MCF 10A (cell line): ENCODE measurements around the gene HMGB1. TPM values are rescaled to one million over a fixed set of nuclear protein-coding genes. Genes with fewer than 3 reads are reported as not detected.
A peak's percentile ranks its signal among the peaks of the same experiment; 100 is the strongest.

Experiments
- BruUV-seq: library from RNA; stranded (reverse); fragments of 400-500 nt; replicated peaks from 2 replicates; lab custom pipeline; 2021; lab: Mats Ljungman, UMichigan
- CTCF ChIA-PET: fragments of 300-600 bp; sonication (Branson Sonifier 250); formaldehyde crosslinking; extraction: SDS; loops from one replicate; lab custom pipeline; 2021; ENCODE audit warnings: antibody characterized with exemption, inconsistent platforms; lab: Yijun Ruan, JAX
- POLR2A ChIA-PET: fragments of 300-600, 350-650 bp; sonication (Branson Sonifier 250); formaldehyde crosslinking; extraction: SDS; loops from one replicate; lab custom pipeline; 2020; ENCODE audit warnings: antibody characterized with exemption, inconsistent platforms; lab: Yijun Ruan, JAX
- DNase-seq: peaks from one replicate; pipeline ENCODE4 v3.0.0-alpha.2; 2018; ENCODE audit not compliant: unreplicated experiment
- H3K27ac Mint-ChIP-seq: one replicate; pipeline ENCODE4 v1.8.0; 2022; ENCODE audit warnings: mild to moderate bottlenecking, low read depth, mixed read lengths; ENCODE audit not compliant: unreplicated experiment
- H3K27me3 Mint-ChIP-seq: one replicate; pipeline ENCODE4 v1.8.0; 2022; ENCODE audit warnings: mixed read lengths; ENCODE audit not compliant: insufficient read depth, unreplicated experiment
- H3K36me3 Mint-ChIP-seq: one replicate; pipeline ENCODE4 v1.8.0; 2022; ENCODE audit warnings: mild to moderate bottlenecking, moderate library complexity, mixed read lengths; ENCODE audit not compliant: insufficient read depth, unreplicated experiment
- H3K4me1 Mint-ChIP-seq: one replicate; pipeline ENCODE4 v1.8.0; 2022; ENCODE audit warnings: mixed read lengths; ENCODE audit not compliant: insufficient read depth, unreplicated experiment
- H3K4me3 Mint-ChIP-seq: one replicate; pipeline ENCODE4 v1.8.0; 2022; ENCODE audit warnings: mild to moderate bottlenecking, moderate library complexity, mixed read lengths; ENCODE audit not compliant: unreplicated experiment
- H3K9me3 Mint-ChIP-seq: one replicate; pipeline ENCODE4 v1.8.0; 2022; ENCODE audit warnings: mixed read lengths; ENCODE audit not compliant: unreplicated experiment
- intact Hi-C: fragments of 100-400 bp; cut with micrococcal nuclease; formaldehyde crosslinking; loops from 2 replicates; pipeline ENCODE4 v1.14.1; 2022
- total RNA-seq: library from RNA; stranded (reverse); gene quantifications from 2 replicates; pipeline ENCODE4 v1.2.3, GENCODE V29; 2022
- TF ChIP-seq, protein P1 (sequence below): fragments of 200-600 bp; IDR thresholded peaks from one replicate; pipeline ENCODE4 v1.8.0; 2022; ENCODE audit warnings: antibody characterized with exemption, mild to moderate bottlenecking; ENCODE audit not compliant: unreplicated experiment

The HMGB1 gene
- total RNA-seq, 1 experiment from 2014 or later, result 302 TPM

DNA sequence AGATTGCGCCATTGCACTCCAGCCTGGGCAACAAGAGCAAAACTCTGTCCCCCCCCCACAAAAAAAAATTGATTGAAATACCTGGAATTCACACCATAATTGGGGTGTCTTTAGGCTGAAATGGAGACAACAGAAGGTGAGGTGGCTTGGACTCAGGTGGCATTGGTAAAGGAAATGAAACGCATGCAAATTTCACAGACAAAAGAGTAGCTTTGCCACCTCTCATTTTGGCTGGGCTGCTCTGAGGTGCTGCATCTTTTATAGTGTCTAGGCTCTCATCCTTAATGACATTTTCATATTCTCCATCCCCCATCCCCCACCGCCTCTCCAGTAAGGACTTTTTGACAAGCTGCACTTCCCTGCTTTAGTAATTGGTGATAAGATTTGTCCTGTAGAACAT, 36.5 kb downstream of the HMGB1 start:
- intact Hi-C loops, result loop anchor here (10.0 kb wide), 1 partner anchor 124 kb away; the partner anchor contains the start of gene KATNAL1
- ChIA-PET POLR2A (interaction anchor here (0.8 to 3.7 kb wide), 12 partner anchors 7 to 616 kb away, joined by 3 to 54 read pairs (median 10); partner anchors contain the start of genes UBE2L5 and USPL1), CTCF (interaction anchor here (0.6 to 0.9 kb wide), 4 partner anchors 23 to 776 kb away, joined by 3 to 5 read pairs (median 4); no protein-coding TSS in a partner anchor)
- peaks cover 13% of the 10 kb centered on the region for H3K4me1 Mint-ChIP-seq
- no peak for DNase-seq
- no peaks in the 10 kb centered on the region for H3K36me3 Mint-ChIP-seq
- BruUV-seq, result no TSS peak
- no peaks in the 10 kb centered on the region for H3K9me3 Mint-ChIP-seq
- TF ChIP-seq, protein P1, sequence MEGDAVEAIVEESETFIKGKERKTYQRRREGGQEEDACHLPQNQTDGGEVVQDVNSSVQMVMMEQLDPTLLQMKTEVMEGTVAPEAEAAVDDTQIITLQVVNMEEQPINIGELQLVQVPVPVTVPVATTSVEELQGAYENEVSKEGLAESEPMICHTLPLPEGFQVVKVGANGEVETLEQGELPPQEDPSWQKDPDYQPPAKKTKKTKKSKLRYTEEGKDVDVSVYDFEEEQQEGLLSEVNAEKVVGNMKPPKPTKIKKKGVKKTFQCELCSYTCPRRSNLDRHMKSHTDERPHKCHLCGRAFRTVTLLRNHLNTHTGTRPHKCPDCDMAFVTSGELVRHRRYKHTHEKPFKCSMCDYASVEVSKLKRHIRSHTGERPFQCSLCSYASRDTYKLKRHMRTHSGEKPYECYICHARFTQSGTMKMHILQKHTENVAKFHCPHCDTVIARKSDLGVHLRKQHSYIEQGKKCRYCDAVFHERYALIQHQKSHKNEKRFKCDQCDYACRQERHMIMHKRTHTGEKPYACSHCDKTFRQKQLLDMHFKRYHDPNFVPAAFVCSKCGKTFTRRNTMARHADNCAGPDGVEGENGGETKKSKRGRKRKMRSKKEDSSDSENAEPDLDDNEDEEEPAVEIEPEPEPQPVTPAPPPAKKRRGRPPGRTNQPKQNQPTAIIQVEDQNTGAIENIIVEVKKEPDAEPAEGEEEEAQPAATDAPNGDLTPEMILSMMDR, result no peak
- no peak overlapping the region for H3K27ac Mint-ChIP-seq
- no peak overlapping the region for H3K4me3 Mint-ChIP-seq
- H3K27me3 Mint-ChIP-seq, result no peaks in the 10 kb centered on the region

DNA sequence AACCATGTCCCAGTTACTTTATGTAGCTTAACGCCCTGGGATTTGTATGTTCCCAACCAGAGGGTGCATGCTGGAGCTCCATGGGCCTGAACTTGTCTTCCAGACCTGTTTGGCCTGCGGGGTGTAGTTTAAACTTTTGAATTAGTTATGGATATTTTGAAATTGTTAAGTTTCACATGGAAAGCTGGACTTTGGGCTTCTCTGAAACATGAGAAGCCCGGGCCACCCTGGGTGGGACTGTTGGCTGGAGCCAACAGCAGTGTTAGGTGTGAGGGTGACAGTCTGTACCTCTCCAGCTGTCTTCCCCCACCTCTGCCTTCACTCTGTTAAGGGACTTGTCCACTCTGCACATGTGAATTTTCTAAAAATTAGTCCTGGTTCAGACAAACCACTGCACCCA, 41.8 kb downstream of the HMGB1 start:
- Mint-ChIP-seq H3K36me3 (no peaks in the 10 kb centered on the region), H3K27ac (no peak overlapping the region), H3K4me3 (no peak overlapping the region), H3K9me3 (no peaks in the 10 kb centered on the region), H3K27me3 (no peaks in the 10 kb centered on the region), H3K4me1 (peaks cover 7% of the 10 kb centered on the region)
- no peak for DNase-seq
- no TSS peak for BruUV-seq
- ChIA-PET POLR2A (interaction anchor here (1.9 to 4.0 kb wide), 2 partner anchors 7 to 29 kb away, joined by 10 to 37 read pairs; no protein-coding TSS in a partner anchor), CTCF (interaction anchor here (0.6 to 1.5 kb wide), 4 partner anchors 14 to 301 kb away, joined by 3 to 4 read pairs (median 4); no protein-coding TSS in a partner anchor)
- TF ChIP-seq, protein P1, result no peak
- intact Hi-C loops, result loop anchor here (10.0 kb wide), 1 partner anchor 119 kb away; the partner anchor contains the start of gene KATNAL1

DNA sequence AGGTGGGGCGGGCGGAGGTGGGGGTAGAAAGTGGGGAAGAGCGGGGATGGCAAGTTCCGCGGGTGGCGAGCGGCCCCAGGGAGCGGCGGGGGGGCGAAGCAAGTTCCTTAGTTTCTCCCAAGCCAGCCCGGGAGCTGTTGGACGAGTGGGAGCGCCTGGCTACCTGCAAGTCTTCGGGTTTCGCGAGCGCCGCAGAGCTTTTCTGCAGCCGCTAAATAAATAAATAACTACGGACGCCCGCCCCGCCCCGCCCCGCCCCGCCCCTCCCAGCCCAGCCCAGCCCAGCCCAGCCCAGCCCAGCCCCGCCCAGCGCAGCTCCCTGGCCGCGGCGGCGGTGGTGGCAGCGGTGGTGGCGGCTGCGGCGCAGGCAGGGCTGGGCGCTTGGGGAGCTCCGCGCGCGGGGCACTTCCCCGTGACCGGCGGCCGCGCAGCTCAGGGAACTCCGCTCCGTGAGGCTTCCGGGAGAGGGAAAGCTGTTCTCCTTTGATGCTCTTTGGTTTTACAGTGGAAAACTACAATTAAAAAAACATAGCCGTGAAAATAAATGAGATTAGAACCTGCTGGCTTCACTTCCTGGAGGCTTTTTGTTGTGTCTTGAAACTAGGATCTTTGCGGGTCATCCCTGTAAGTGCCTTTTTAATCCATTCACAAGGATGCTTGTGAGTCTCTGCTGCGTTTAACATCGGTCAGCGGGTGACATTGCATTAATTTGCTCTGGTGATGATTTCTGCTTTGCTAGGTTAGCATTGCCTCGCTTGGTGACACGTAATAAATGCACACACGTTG, 43.5 kb downstream of the HMGB1 start, which contains the start of gene UBE2L5:
TSS of gene UBE2L5 (plus strand) at position 440 of the 786 bp plus-strand sequence. CDS start 5,498 bp downstream, outside the sequence.
- no TSS peak for BruUV-seq
- POLR2A ChIA-PET, result interaction anchor here (0.7 to 5.1 kb wide), 19 partner anchors 8 to 572 kb away, joined by 3 to 53 read pairs (median 5); partner anchors contain the start of genes HMGB1, KATNAL1, UBL3 and USPL1
- H3K9me3 Mint-ChIP-seq, result no peaks in the 10 kb centered on the region
- intact Hi-C loops, result loop anchor here (10.0 kb wide), 1 partner anchor 117 kb away; the partner anchor contains the start of gene KATNAL1
- H3K36me3 Mint-ChIP-seq, result no peaks in the 10 kb centered on the region
- H3K27ac Mint-ChIP-seq, result peak within 1 kb of the TSS; percentile 47
- H3K4me3 Mint-ChIP-seq, result peak within 1 kb of the TSS; percentile 73
- peaks cover 7% of the 10 kb centered on the region for H3K4me1 Mint-ChIP-seq
- CTCF ChIA-PET, result interaction anchor here (0.6 to 1.1 kb wide), 4 partner anchors 9 to 290 kb away, joined by 3 to 4 read pairs (median 3); partner anchors contain the start of gene KATNAL1
- peak; percentile 76 for DNase-seq
- no peaks in the 10 kb centered on the region for H3K27me3 Mint-ChIP-seq
- TF ChIP-seq, protein P1, result no peak
